CD14-positive monocyte (primary cell): ENCODE results near the gene HAX1. TPM values are rescaled to one million over a fixed set of nuclear protein-coding genes. Genes with fewer than 3 reads are reported as not detected.

Experiments
- DNase-seq, 3 donors: peaks; one replicate each; pipeline ENCODE4 v3.0.0-alpha.2; 2011 to 2022
- H2AFZ ChIP-seq: 2 replicates; pipeline ENCODE4 v1.6.0; 2012; ENCODE audit warnings: mild to moderate bottlenecking, low read depth, low read length, inconsistent platforms; ENCODE audit not compliant: insufficient read depth, poor library complexity, severe bottlenecking
- H3K27ac ChIP-seq, 2 donors: 1 replicate in 1 of 2; 2 replicates in 1 of 2; pipeline ENCODE4 v1.5.1; 2012 to 2013; ENCODE audit warnings: low read length in 2 of 2, control low read depth in 1 of 2, inconsistent platforms in 1 of 2, low read depth in 1 of 2, mild to moderate bottlenecking in 1 of 2
- H3K27me3 ChIP-seq, 2 donors: one replicate each; pipeline versions ENCODE4 v1.6.0 to v1.6.1; 2011 to 2013; ENCODE audit warnings: low read length in 2 of 2; ENCODE audit not compliant: control insufficient read depth in 2 of 2, insufficient read depth in 2 of 2
- H3K36me3 ChIP-seq, 2 donors: replicated peaks in 1 of 2; 1 replicate in 1 of 2; 2 replicates in 1 of 2; pipeline versions ENCODE4 v1.5.1 to v1.6.1; 2012 to 2013; ENCODE audit warnings: low read length in 2 of 2, control low read depth in 1 of 2, inconsistent platforms in 1 of 2, mild to moderate bottlenecking in 1 of 2; ENCODE audit not compliant: insufficient read depth in 2 of 2, control insufficient read depth in 1 of 2
- H3K4me1 ChIP-seq, 2 donors: 1 replicate in 1 of 2; 2 replicates in 1 of 2; pipeline versions ENCODE4 v1.5.1 to v1.6.1; 2012 to 2013; ENCODE audit warnings: low read length in 2 of 2, control low read depth in 1 of 2, inconsistent platforms in 1 of 2, mild to moderate bottlenecking in 1 of 2, moderate library complexity in 1 of 2; ENCODE audit not compliant: insufficient read depth in 2 of 2, control insufficient read depth in 1 of 2
- H3K4me2 ChIP-seq: replicated peaks from 2 replicates; pipeline ENCODE3; 2012; ENCODE audit warnings: low read length, moderate library complexity, mild to moderate bottlenecking; ENCODE audit not compliant: poor library complexity, severe bottlenecking; ENCODE audit errors: extremely low read depth
- H3K4me3 ChIP-seq, 3 experiments: fragments of 200-600 bp in 1 of 3; sonication (generic) in 1 of 3; replicated peaks in 1 of 3; 1 replicate in 2 of 3; 2 replicates in 1 of 3; pipeline ENCODE4 v1.5.1; 2011 to 2013; ENCODE audit warnings: low read length in 3 of 3, mild to moderate bottlenecking in 3 of 3, control low read depth in 2 of 3, low read depth in 2 of 3, inconsistent platforms in 1 of 3, moderate library complexity in 1 of 3
- H3K79me2 ChIP-seq: 2 replicates; pipeline ENCODE4 v1.6.0; 2012; ENCODE audit warnings: mild to moderate bottlenecking, control low read depth, inconsistent platforms, low read length, moderate library complexity; ENCODE audit not compliant: insufficient read depth
- H3K9ac ChIP-seq: 2 replicates; pipeline ENCODE4 v1.6.0; 2017; ENCODE audit warnings: low read length, mild to moderate bottlenecking; ENCODE audit not compliant: insufficient read depth, poor library complexity, severe bottlenecking
- H3K9me3 ChIP-seq, 2 donors: replicated peaks in 1 of 2; 1 replicate in 1 of 2; 2 replicates in 1 of 2; pipeline versions ENCODE4 v1.5.1 to v1.6.1; 2012 to 2013; ENCODE audit warnings: low read length in 2 of 2, control low read depth in 1 of 2; ENCODE audit not compliant: control insufficient read depth in 1 of 2, insufficient read depth in 1 of 2
- H4K20me1 ChIP-seq: 2 replicates; pipeline ENCODE4 v1.6.0; 2012; ENCODE audit warnings: mild to moderate bottlenecking, low read length, control low read depth, moderate library complexity; ENCODE audit not compliant: insufficient read depth
- H3K27ac Mint-ChIP-seq, 7 donors: one replicate each; pipeline ENCODE4 v1.8.0; 2020; ENCODE audit warnings: mild to moderate bottlenecking in 7 of 7, mixed read lengths in 7 of 7, moderate library complexity in 6 of 7, inconsistent platforms in 2 of 7
- H3K27me3 Mint-ChIP-seq, 3 donors: one replicate each; pipeline ENCODE4 v1.8.0; 2021 to 2022; ENCODE audit warnings: low read depth in 3 of 3, mild to moderate bottlenecking in 3 of 3, mixed read lengths in 3 of 3, moderate library complexity in 3 of 3, inconsistent platforms in 1 of 3
- H3K36me3 Mint-ChIP-seq, 2 donors: one replicate each; pipeline ENCODE4 v1.8.0; 2020; ENCODE audit warnings: mixed read lengths in 2 of 2, inconsistent platforms in 1 of 2, mild to moderate bottlenecking in 1 of 2
- H3K4me1 Mint-ChIP-seq: one replicate; pipeline ENCODE4 v1.8.0; 2020; ENCODE audit warnings: mild to moderate bottlenecking, mixed read lengths
- H3K4me3 Mint-ChIP-seq, 2 donors: one replicate each; pipeline ENCODE4 v1.8.0; 2020; ENCODE audit warnings: mild to moderate bottlenecking in 2 of 2, mixed read lengths in 2 of 2, moderate library complexity in 1 of 2
- H3K9me3 Mint-ChIP-seq, 7 donors: one replicate each; pipeline ENCODE4 v1.8.0; 2020 to 2022; ENCODE audit warnings: mixed read lengths in 7 of 7, mild to moderate bottlenecking in 6 of 7, moderate library complexity in 6 of 7, inconsistent platforms in 2 of 7
- CTCF ChIP-seq: fragments of 200-600 bp; IDR thresholded peaks from one replicate; pipeline ENCODE4 v1.8.0; 2022; ENCODE audit warnings: antibody characterized with exemption, mild to moderate bottlenecking
- WGBS: methylation state at CpG from one replicate; pipeline ENCODE4 v1.1.5; 2013; ENCODE audit warnings: missing lambda C conversion rate; ENCODE audit not compliant: insufficient coverage; 5-methylcytosine and 5-hydroxymethylcytosine counted together
- intact Hi-C, 2 donors: fragments of 100-400 bp; cut with micrococcal nuclease; formaldehyde crosslinking; loops; one replicate each; pipeline versions ENCODE4 v1.15.0 to v1.15.1; 2023
- polyA plus RNA-seq, 3 donors: library from polyadenylated mRNA; depleted of rRNA in 1 of 3; unstranded in 2 of 3; stranded (reverse) in 1 of 3; fragments of 300-500 nt in 2 of 3; fragments of >200 nt in 1 of 3; fragmentation: Illumina TruSeq in 2 of 3; gene quantifications; 1 replicate in 2 of 3; 2 replicates in 1 of 3; pipeline ENCODE4 v1.2.3, GENCODE V29; 2012 to 2021

The HAX1 gene
- polyA plus RNA-seq, 3 donors = 51.4 to 94.9 (median 91.7) TPM

GRCh38 chr1:154316704-154317103, 44.3 kb downstream of the HAX1 start:
- Mint-ChIP-seq H3K4me1 (no peaks in the 10 kb centered on the region), H3K27ac (no peak overlapping the region), H3K36me3 (no peaks in the 10 kb centered on the region), H3K4me3 (no peak overlapping the region), H3K9me3 (peaks cover 0 to 35% (median 18%) of the 10 kb centered on the region in 7 donors), H3K27me3 (peaks cover 5 to 18% (median 7%) of the 10 kb centered on the region in 3 donors)
- no peak overlapping the region for H3K9ac ChIP-seq
- no peak overlapping the region for H3K4me3 ChIP-seq
- H3K27ac ChIP-seq = no peak overlapping the region
- H2AFZ ChIP-seq = no peak overlapping the region
- H3K4me1 ChIP-seq = no peaks in the 10 kb centered on the region
- intact Hi-C loops = no loop called here
- H3K79me2 ChIP-seq = no peaks in the 10 kb centered on the region
- H3K36me3 ChIP-seq = no peaks in the 10 kb centered on the region
- DNase-seq = no peak
- WGBS = no CpG with 5 or more reads among the region's 1 CpG
- no peak for TF ChIP-seq CTCF
- H3K4me2 ChIP-seq = no peak overlapping the region
- H3K27me3 ChIP-seq = peaks cover 0 to 2% of the 10 kb centered on the region in 2 donors
- H4K20me1 ChIP-seq = no peaks in the 10 kb centered on the region
- peaks cover 5 to 9% of the 10 kb centered on the region in 2 donors for H3K9me3 ChIP-seq

- Mint-ChIP-seq H3K27me3 (peaks cover 5 to 26% (median 14%) of the 10 kb centered on the region in 3 donors), H3K9me3 (peaks cover 0 to 33% (median 18%) of the 10 kb centered on the region in 7 donors), H3K4me3 (no peak overlapping the region), H3K4me1 (no peaks in the 10 kb centered on the region), H3K27ac (no peak overlapping the region), H3K36me3 (no peaks in the 10 kb centered on the region)
- WGBS = 100% methylated on average over 2 of the region's 4 CpGs
- TF ChIP-seq CTCF = no peak
- H4K20me1 ChIP-seq = no peaks in the 10 kb centered on the region
- H3K4me1 ChIP-seq = no peaks in the 10 kb centered on the region
- H3K36me3 ChIP-seq = no peaks in the 10 kb centered on the region
- no peak overlapping the region for H3K27ac ChIP-seq
- no peak overlapping the region for H3K4me3 ChIP-seq
- H2AFZ ChIP-seq = no peak overlapping the region
- DNase-seq = no peak
- H3K4me2 ChIP-seq = no peak overlapping the region
- H3K9me3 ChIP-seq = peaks cover 5 to 9% of the 10 kb centered on the region in 2 donors
- H3K27me3 ChIP-seq = peaks cover 0 to 5% of the 10 kb centered on the region in 2 donors
- intact Hi-C loops = no loop called here
- no peaks in the 10 kb centered on the region for H3K79me2 ChIP-seq
- no peak overlapping the region for H3K9ac ChIP-seq
Measured at GRCh38 chr1:154318386-154318785, 46.0 kb downstream of the HAX1 start.
